CD14-positive monocyte (primary cell): ENCODE measurements around the gene MAP1LC3B. TPM values are rescaled to one million over a fixed set of nuclear protein-coding genes. Genes with fewer than 3 reads are reported as not detected.
A peak's percentile ranks its signal among the peaks of the same experiment; 100 is the strongest.

Experiments used
- DNase-seq, 3 donors: peaks; one replicate each; pipeline ENCODE4 v3.0.0-alpha.2; 2011 to 2022
- H2AFZ ChIP-seq: 2 replicates; pipeline ENCODE4 v1.6.0; 2012; ENCODE audit warnings: mild to moderate bottlenecking, low read depth, low read length, inconsistent platforms; ENCODE audit not compliant: insufficient read depth, poor library complexity, severe bottlenecking
- H3K27ac ChIP-seq, 2 donors: 1 replicate in 1 of 2; 2 replicates in 1 of 2; pipeline ENCODE4 v1.5.1; 2012 to 2013; ENCODE audit warnings: low read length in 2 of 2, control low read depth in 1 of 2, inconsistent platforms in 1 of 2, low read depth in 1 of 2, mild to moderate bottlenecking in 1 of 2
- H3K27me3 ChIP-seq, 2 donors: one replicate each; pipeline versions ENCODE4 v1.6.0 to v1.6.1; 2011 to 2013; ENCODE audit warnings: low read length in 2 of 2; ENCODE audit not compliant: control insufficient read depth in 2 of 2, insufficient read depth in 2 of 2
- H3K36me3 ChIP-seq, 2 donors: replicated peaks in 1 of 2; 1 replicate in 1 of 2; 2 replicates in 1 of 2; pipeline versions ENCODE4 v1.5.1 to v1.6.1; 2012 to 2013; ENCODE audit warnings: low read length in 2 of 2, control low read depth in 1 of 2, inconsistent platforms in 1 of 2, mild to moderate bottlenecking in 1 of 2; ENCODE audit not compliant: insufficient read depth in 2 of 2, control insufficient read depth in 1 of 2
- H3K4me1 ChIP-seq, 2 donors: 1 replicate in 1 of 2; 2 replicates in 1 of 2; pipeline versions ENCODE4 v1.5.1 to v1.6.1; 2012 to 2013; ENCODE audit warnings: low read length in 2 of 2, control low read depth in 1 of 2, inconsistent platforms in 1 of 2, mild to moderate bottlenecking in 1 of 2, moderate library complexity in 1 of 2; ENCODE audit not compliant: insufficient read depth in 2 of 2, control insufficient read depth in 1 of 2
- H3K4me2 ChIP-seq: replicated peaks from 2 replicates; pipeline ENCODE3; 2012; ENCODE audit warnings: low read length, moderate library complexity, mild to moderate bottlenecking; ENCODE audit not compliant: poor library complexity, severe bottlenecking; ENCODE audit errors: extremely low read depth
- H3K4me3 ChIP-seq, 3 experiments: fragments of 200-600 bp in 1 of 3; sonication (generic) in 1 of 3; replicated peaks in 1 of 3; 1 replicate in 2 of 3; 2 replicates in 1 of 3; pipeline ENCODE4 v1.5.1; 2011 to 2013; ENCODE audit warnings: low read length in 3 of 3, mild to moderate bottlenecking in 3 of 3, control low read depth in 2 of 3, low read depth in 2 of 3, inconsistent platforms in 1 of 3, moderate library complexity in 1 of 3
- H3K79me2 ChIP-seq: 2 replicates; pipeline ENCODE4 v1.6.0; 2012; ENCODE audit warnings: mild to moderate bottlenecking, control low read depth, inconsistent platforms, low read length, moderate library complexity; ENCODE audit not compliant: insufficient read depth
- H3K9ac ChIP-seq: 2 replicates; pipeline ENCODE4 v1.6.0; 2017; ENCODE audit warnings: low read length, mild to moderate bottlenecking; ENCODE audit not compliant: insufficient read depth, poor library complexity, severe bottlenecking
- H3K9me3 ChIP-seq, 2 donors: replicated peaks in 1 of 2; 1 replicate in 1 of 2; 2 replicates in 1 of 2; pipeline versions ENCODE4 v1.5.1 to v1.6.1; 2012 to 2013; ENCODE audit warnings: low read length in 2 of 2, control low read depth in 1 of 2; ENCODE audit not compliant: control insufficient read depth in 1 of 2, insufficient read depth in 1 of 2
- H4K20me1 ChIP-seq: 2 replicates; pipeline ENCODE4 v1.6.0; 2012; ENCODE audit warnings: mild to moderate bottlenecking, low read length, control low read depth, moderate library complexity; ENCODE audit not compliant: insufficient read depth
- H3K27ac Mint-ChIP-seq, 7 donors: one replicate each; pipeline ENCODE4 v1.8.0; 2020; ENCODE audit warnings: mild to moderate bottlenecking in 7 of 7, mixed read lengths in 7 of 7, moderate library complexity in 6 of 7, inconsistent platforms in 2 of 7
- H3K27me3 Mint-ChIP-seq, 3 donors: one replicate each; pipeline ENCODE4 v1.8.0; 2021 to 2022; ENCODE audit warnings: low read depth in 3 of 3, mild to moderate bottlenecking in 3 of 3, mixed read lengths in 3 of 3, moderate library complexity in 3 of 3, inconsistent platforms in 1 of 3
- H3K36me3 Mint-ChIP-seq, 2 donors: one replicate each; pipeline ENCODE4 v1.8.0; 2020; ENCODE audit warnings: mixed read lengths in 2 of 2, inconsistent platforms in 1 of 2, mild to moderate bottlenecking in 1 of 2
- H3K4me1 Mint-ChIP-seq: one replicate; pipeline ENCODE4 v1.8.0; 2020; ENCODE audit warnings: mild to moderate bottlenecking, mixed read lengths
- H3K4me3 Mint-ChIP-seq, 2 donors: one replicate each; pipeline ENCODE4 v1.8.0; 2020; ENCODE audit warnings: mild to moderate bottlenecking in 2 of 2, mixed read lengths in 2 of 2, moderate library complexity in 1 of 2
- H3K9me3 Mint-ChIP-seq, 7 donors: one replicate each; pipeline ENCODE4 v1.8.0; 2020 to 2022; ENCODE audit warnings: mixed read lengths in 7 of 7, mild to moderate bottlenecking in 6 of 7, moderate library complexity in 6 of 7, inconsistent platforms in 2 of 7
- WGBS: methylation state at CpG from one replicate; pipeline ENCODE4 v1.1.5; 2013; ENCODE audit warnings: missing lambda C conversion rate; ENCODE audit not compliant: insufficient coverage; 5-methylcytosine and 5-hydroxymethylcytosine counted together
- intact Hi-C, 2 donors: fragments of 100-400 bp; cut with micrococcal nuclease; formaldehyde crosslinking; loops; one replicate each; pipeline versions ENCODE4 v1.15.0 to v1.15.1; 2023
- polyA plus RNA-seq, 3 donors: library from polyadenylated mRNA; depleted of rRNA in 1 of 3; unstranded in 2 of 3; stranded (reverse) in 1 of 3; fragments of 300-500 nt in 2 of 3; fragments of >200 nt in 1 of 3; fragmentation: Illumina TruSeq in 2 of 3; gene quantifications; 1 replicate in 2 of 3; 2 replicates in 1 of 3; pipeline ENCODE4 v1.2.3, GENCODE V29; 2012 to 2021
- TF ChIP-seq, protein P1 (sequence below): fragments of 200-600 bp; IDR thresholded peaks from one replicate; pipeline ENCODE4 v1.8.0; 2022; ENCODE audit warnings: antibody characterized with exemption, mild to moderate bottlenecking

Gene MAP1LC3B
- polyA plus RNA-seq, 3 donors, result 102 to 147 (median 140) TPM

DNA sequence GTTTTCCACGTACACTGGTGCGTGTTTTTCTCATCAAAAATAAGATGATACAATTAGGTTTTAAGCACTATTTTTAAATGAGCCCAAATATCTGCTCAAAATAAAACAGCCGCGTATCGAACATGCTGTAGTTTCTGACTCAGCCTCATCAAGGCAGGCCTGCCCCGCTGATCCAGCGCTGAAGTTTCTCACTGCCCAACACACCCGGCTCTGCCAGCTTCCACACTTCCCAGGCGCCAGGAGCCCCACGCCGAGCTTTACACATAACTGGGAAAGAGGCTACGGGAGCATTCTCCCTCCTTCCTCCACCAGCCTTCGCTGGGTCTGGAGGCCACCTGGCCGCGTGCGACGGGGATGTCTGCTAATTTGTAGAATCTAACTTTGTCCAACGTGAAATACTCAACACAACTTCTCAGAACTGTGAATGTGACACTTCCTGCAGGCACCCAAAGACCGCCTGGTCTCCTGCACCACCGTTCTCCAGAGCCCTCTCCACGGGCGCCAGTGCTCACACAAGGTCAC, 42.1 kb downstream of the MAP1LC3B start:
- TF ChIP-seq, protein P1, sequence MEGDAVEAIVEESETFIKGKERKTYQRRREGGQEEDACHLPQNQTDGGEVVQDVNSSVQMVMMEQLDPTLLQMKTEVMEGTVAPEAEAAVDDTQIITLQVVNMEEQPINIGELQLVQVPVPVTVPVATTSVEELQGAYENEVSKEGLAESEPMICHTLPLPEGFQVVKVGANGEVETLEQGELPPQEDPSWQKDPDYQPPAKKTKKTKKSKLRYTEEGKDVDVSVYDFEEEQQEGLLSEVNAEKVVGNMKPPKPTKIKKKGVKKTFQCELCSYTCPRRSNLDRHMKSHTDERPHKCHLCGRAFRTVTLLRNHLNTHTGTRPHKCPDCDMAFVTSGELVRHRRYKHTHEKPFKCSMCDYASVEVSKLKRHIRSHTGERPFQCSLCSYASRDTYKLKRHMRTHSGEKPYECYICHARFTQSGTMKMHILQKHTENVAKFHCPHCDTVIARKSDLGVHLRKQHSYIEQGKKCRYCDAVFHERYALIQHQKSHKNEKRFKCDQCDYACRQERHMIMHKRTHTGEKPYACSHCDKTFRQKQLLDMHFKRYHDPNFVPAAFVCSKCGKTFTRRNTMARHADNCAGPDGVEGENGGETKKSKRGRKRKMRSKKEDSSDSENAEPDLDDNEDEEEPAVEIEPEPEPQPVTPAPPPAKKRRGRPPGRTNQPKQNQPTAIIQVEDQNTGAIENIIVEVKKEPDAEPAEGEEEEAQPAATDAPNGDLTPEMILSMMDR, result no peak
- peaks cover 10% of the 10 kb centered on the region for H3K4me1 Mint-ChIP-seq
- WGBS, result 100% methylated on average over 13 of the region's 22 CpGs
- H3K27me3 Mint-ChIP-seq, result peaks cover 0 to 7% (median 5%) of the 10 kb centered on the region in 3 donors
- H3K4me2 ChIP-seq, result no peak overlapping the region
- H3K36me3 Mint-ChIP-seq, result peaks cover 21 to 32% of the 10 kb centered on the region in 2 donors
- H3K9ac ChIP-seq, result no peak overlapping the region
- no peak overlapping the region for H2AFZ ChIP-seq
- no peak overlapping the region for H3K4me3 Mint-ChIP-seq
- no peaks in the 10 kb centered on the region for H3K9me3 ChIP-seq
- H3K9me3 Mint-ChIP-seq, result peaks cover 0 to 2% (median 0%) of the 10 kb centered on the region in 7 donors
- no peak overlapping the region for H3K4me3 ChIP-seq
- no peak overlapping the region for H3K27ac Mint-ChIP-seq
- H3K36me3 ChIP-seq, result peaks cover 1 to 5% of the 10 kb centered on the region in 2 donors
- no peak overlapping the region for H3K27ac ChIP-seq
- peaks cover 0 to 3% of the 10 kb centered on the region in 2 donors for H3K27me3 ChIP-seq
- H3K4me1 ChIP-seq, result no peaks in the 10 kb centered on the region
- H4K20me1 ChIP-seq, result peaks cover 20% of the 10 kb centered on the region
- no peaks in the 10 kb centered on the region for H3K79me2 ChIP-seq
- DNase-seq, result no peak
- intact Hi-C loops, result no loop called here

DNA sequence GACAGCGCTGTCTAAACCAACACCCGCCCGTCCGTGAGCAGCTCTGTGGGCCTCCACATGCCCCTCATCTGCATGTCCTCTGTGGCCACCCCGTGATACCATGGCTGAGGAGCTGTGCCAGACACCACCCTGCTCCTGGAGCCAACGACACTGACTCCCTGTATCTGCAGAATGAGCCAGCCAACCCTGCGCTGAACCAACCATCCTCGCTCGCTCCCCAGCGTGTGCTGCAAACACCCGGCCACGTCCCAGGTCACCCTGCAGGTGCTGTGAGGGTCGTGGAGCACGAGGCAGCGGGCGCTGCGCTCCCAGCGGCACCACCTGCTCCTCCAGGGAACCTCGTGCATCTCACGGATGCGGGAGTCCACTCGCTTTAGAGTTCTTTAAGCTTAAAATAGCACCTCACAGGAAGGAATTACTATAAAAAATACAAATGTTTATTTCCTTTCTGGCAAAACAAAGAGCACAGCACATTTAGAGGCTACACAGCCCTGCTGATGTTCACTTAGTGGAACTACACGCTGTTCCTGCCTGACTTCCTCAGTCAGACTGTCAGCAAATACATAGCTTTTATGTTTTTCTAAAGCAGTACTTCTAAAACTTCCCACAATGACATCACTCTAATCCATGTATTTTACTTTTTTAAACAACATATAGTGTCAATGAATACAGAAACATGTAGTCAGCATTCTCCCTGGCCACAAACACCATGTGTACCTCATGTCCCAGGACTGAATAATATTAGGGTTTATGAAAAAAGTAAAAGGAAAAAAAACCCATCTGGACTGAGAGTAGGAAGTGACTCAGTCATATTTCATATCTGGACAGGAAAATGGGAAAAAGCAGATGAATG, 43.5 kb downstream of the MAP1LC3B start:
- TF ChIP-seq, protein P1, result no peak
- no peak overlapping the region for H3K4me3 Mint-ChIP-seq
- Histone ChIP-seq H3K4me3 (no peak overlapping the region), H3K27me3 (peaks cover 0 to 3% of the 10 kb centered on the region in 2 donors), H3K36me3 (no peaks in the 10 kb centered on the region), H3K4me2 (no peak overlapping the region), H4K20me1 (peaks cover 20% of the 10 kb centered on the region), H3K9ac (no peak overlapping the region), H2AFZ (no peak overlapping the region), H3K9me3 (no peaks in the 10 kb centered on the region), H3K27ac (no peak overlapping the region), H3K79me2 (no peaks in the 10 kb centered on the region), H3K4me1 (no peaks in the 10 kb centered on the region)
- peak overlapping the region in 1 of 7 donors; percentile 70 for H3K27ac Mint-ChIP-seq
- H3K4me1 Mint-ChIP-seq, result peaks cover 10% of the 10 kb centered on the region
- intact Hi-C loops, result no loop called here
- peaks cover 15 to 24% of the 10 kb centered on the region in 2 donors for H3K36me3 Mint-ChIP-seq
- H3K9me3 Mint-ChIP-seq, result peaks cover 0 to 2% (median 0%) of the 10 kb centered on the region in 7 donors
- peaks cover 0 to 7% (median 5%) of the 10 kb centered on the region in 3 donors for H3K27me3 Mint-ChIP-seq
- no peak for DNase-seq
- WGBS, result 30% methylated on average over 19 of the region's 23 CpGs
